ENCODE measurements around the gene ZMIZ2.
A peak's percentile ranks its signal among the peaks of the same experiment; 100 is the strongest.
"Not testable (repeated sequence)": the region's sequence is repeated elsewhere in the genome, so short reads cannot be mapped to it uniquely, and the experiment has no call there.

The ZMIZ2 gene

GRCh38 chr7:44720301-44720700, 28.3 kb upstream of the ZMIZ2 start:
- H3K4me3 ChIP-seq = no peak overlapping the region
- no peak overlapping the region for H3K9ac ChIP-seq
- H4K20me1 ChIP-seq = no peaks in the 10 kb centered on the region
- TF ChIP-seq Cebpa-rat (IDR thresholded peaks at IDR 0.05) = no peak
- H3K27ac ChIP-seq = no peak overlapping the region
- H3K4me2 ChIP-seq = no peak overlapping the region
- no peaks in the 10 kb centered on the region for H3K27me3 ChIP-seq
- no peaks in the 10 kb centered on the region for H3K4me1 ChIP-seq
- no peaks in the 10 kb centered on the region; a peak in 1 of 22 replicates for H3K36me3 ChIP-seq
- peaks cover 24 to 38% (median 30%) of the 10 kb centered on the region in 11 experiments for H3K9me3 ChIP-seq (replicated peaks in 1 of 11)

GRCh38 chr7:44724276-44724675, 24.4 kb upstream of the ZMIZ2 start:
- no peak overlapping the region for H3K9ac ChIP-seq
- no peak overlapping the region for H3K27ac ChIP-seq
- H3K4me1 ChIP-seq = peaks cover 0 to 16% (median 2%) of the 10 kb centered on the region in 10 experiments; a peak in 8 of 20 replicates
- no peak overlapping the region for H3K4me3 ChIP-seq
- no peaks in the 10 kb centered on the region for H3K27me3 ChIP-seq
- H4K20me1 ChIP-seq = no peaks in the 10 kb centered on the region
- no peaks in the 10 kb centered on the region; a peak in 1 of 22 replicates for H3K36me3 ChIP-seq
- TF ChIP-seq Cebpa-rat (IDR thresholded peaks at IDR 0.05) = no peak
- peaks cover 24 to 38% (median 30%) of the 10 kb centered on the region in 11 experiments for H3K9me3 ChIP-seq (replicated peaks in 1 of 11)
- H3K4me2 ChIP-seq = no peak overlapping the region

GRCh38 chr7:44726250-44726649, 22.4 kb upstream of the ZMIZ2 start:
- H3K27me3 ChIP-seq = not testable (repeated sequence)

GRCh38 chr7:44727158-44727936, 21.3 kb upstream of the ZMIZ2 start:
- Histone ChIP-seq H3K4me3 (no peak overlapping the region; a peak in 1 of 20 replicates), H3K9me3 (replicated peaks in 1 of 11) (peaks cover 0 to 9% (median 3%) of the 10 kb centered on the region in 11 experiments; a peak in 13 of 22 replicates), H3K9ac (peak overlapping the region in 2 of 11 experiments; percentile 23 to 54; a peak in 1 of 22 replicates), H4K20me1 (no peaks in the 10 kb centered on the region), H3K4me2 (peak overlapping the region in 5 of 11 experiments; percentile 8 to 78 (median 40); a peak in 8 of 22 replicates), H3K27me3 (no peaks in the 10 kb centered on the region), H3K4me1 (peaks cover 0 to 23% (median 9%) of the 10 kb centered on the region in 10 experiments; a peak in 13 of 20 replicates), H3K27ac (peak overlapping the region in 4 of 11 experiments; percentile 27 to 47 (median 33); a peak in 5 of 22 replicates), H3K36me3 (no peaks in the 10 kb centered on the region)
- no peak for TF ChIP-seq Cebpa-rat (IDR thresholded peaks at IDR 0.05)

More at GRCh38 chr7:44726250-44726649, 22.4 kb upstream of the ZMIZ2 start:
- not testable (repeated sequence) for H3K4me3 ChIP-seq, H4K20me1 ChIP-seq, H3K9ac ChIP-seq, H3K36me3 ChIP-seq, H3K27ac ChIP-seq, H3K4me2 ChIP-seq
- Histone ChIP-seq H3K9me3 (replicated peaks in 1 of 11) (peaks cover 5 to 20% (median 12%) of the 10 kb centered on the region in 11 experiments), H3K4me1 (peaks cover 0 to 23% (median 9%) of the 10 kb centered on the region in 10 experiments; a peak in 13 of 20 replicates)

DNA sequence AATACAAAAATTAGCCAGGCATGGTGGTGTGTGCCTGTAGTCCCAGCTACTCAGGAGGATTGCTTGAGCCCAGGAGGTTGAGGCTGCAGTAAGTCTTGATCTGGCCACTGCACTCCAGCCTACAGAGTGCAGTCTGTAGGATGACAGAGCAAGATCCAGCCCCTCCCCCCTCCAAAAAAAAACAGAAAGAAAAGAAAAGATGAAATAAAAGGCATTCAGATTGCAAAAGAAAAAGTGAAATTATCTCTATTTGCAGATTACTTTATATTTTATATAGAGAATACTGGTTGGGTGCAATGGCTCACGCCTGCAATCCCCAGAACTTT, 20.7 kb upstream of the ZMIZ2 start:
- no peak overlapping the region for H3K4me3 ChIP-seq
- H3K4me1 ChIP-seq = peaks cover 0 to 23% (median 9%) of the 10 kb centered on the region in 10 experiments; a peak in 13 of 20 replicates
- no peaks in the 10 kb centered on the region for H4K20me1 ChIP-seq
- H3K9me3 ChIP-seq (replicated peaks in 1 of 11) = peaks cover 0 to 4% (median 0%) of the 10 kb centered on the region in 11 experiments; a peak in 4 of 22 replicates
- no peaks in the 10 kb centered on the region for H3K36me3 ChIP-seq
- peak overlapping the region in 5 of 11 experiments; percentile 8 to 78 (median 40); a peak in 7 of 22 replicates for H3K4me2 ChIP-seq
- H3K27me3 ChIP-seq = no peaks in the 10 kb centered on the region
- H3K9ac ChIP-seq = no peak overlapping the region
- peak overlapping the region in 2 of 11 experiments; percentile 27 to 37; a peak in 2 of 22 replicates for H3K27ac ChIP-seq
- no peak for TF ChIP-seq Cebpa-rat (IDR thresholded peaks at IDR 0.05)

- H3K4me2 ChIP-seq = peak overlapping the region in 6 of 11 experiments; percentile 11 to 58 (median 34); a peak in 11 of 22 replicates
- H3K4me3 ChIP-seq = no peak overlapping the region
- H3K9ac ChIP-seq = no peak overlapping the region
- peaks cover 2 to 41% (median 11%) of the 10 kb centered on the region in 10 experiments; a peak in 16 of 20 replicates for H3K4me1 ChIP-seq
- no peaks in the 10 kb centered on the region for H3K9me3 ChIP-seq (replicated peaks in 1 of 11)
- H3K27me3 ChIP-seq = no peaks in the 10 kb centered on the region
- H3K36me3 ChIP-seq = no peaks in the 10 kb centered on the region
- no peaks in the 10 kb centered on the region for H4K20me1 ChIP-seq
- no peak for TF ChIP-seq Cebpa-rat (IDR thresholded peaks at IDR 0.05)
- H3K27ac ChIP-seq = 0 out of 22 replicates have a peak overlapping the region, but pooled peaks of 1 of the 11 experiments have one; percentile 1
These were observed 18.6 kb upstream of the ZMIZ2 start for GRCh38 chr7:44729949-44730590.

DNA sequence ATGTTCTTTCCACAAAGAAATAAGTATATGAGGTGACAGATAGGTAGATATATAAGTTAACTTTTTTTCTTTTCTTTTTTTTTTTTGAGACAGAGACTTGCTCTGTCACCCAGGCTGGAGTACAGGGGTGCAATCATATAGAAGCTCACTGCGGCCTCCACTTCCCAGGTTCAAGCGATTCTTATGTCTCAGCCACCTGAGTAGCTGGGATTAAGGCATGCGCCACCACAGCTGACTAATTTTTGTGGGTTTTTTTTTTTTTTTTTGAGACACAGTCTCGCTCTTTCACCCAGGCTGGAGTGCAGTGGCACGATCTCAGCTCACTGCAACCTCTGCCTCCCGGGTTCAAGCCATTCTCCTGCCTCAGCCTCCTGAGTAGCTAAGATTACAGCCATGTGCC, 15.7 kb upstream of the ZMIZ2 start:
- H3K4me2 ChIP-seq = peak overlapping the region in 2 of 11 experiments; percentile 53 to 75; a peak in 3 of 22 replicates
- H3K27ac ChIP-seq = not testable (repeated sequence)
- peaks cover 6 to 42% (median 16%) of the 10 kb centered on the region in 10 experiments; a peak in 16 of 20 replicates for H3K4me1 ChIP-seq

GRCh38 chr7:44733708-44734481, 14.8 kb upstream of the ZMIZ2 start:
- TF ChIP-seq Cebpa-rat (IDR thresholded peaks at IDR 0.05) = no peak
- Histone ChIP-seq H3K9ac (no peak overlapping the region), H3K27me3 (no peaks in the 10 kb centered on the region), H3K27ac (no peak overlapping the region; a peak in 1 of 22 replicates), H3K36me3 (no peaks in the 10 kb centered on the region), H4K20me1 (no peaks in the 10 kb centered on the region), H3K4me2 (peak overlapping the region in 3 of 11 experiments; percentile 26 to 75 (median 53); a peak in 5 of 22 replicates), H3K4me3 (no peak overlapping the region), H3K4me1 (peaks cover 6 to 49% (median 19%) of the 10 kb centered on the region in 10 experiments; a peak in 16 of 20 replicates), H3K9me3 (replicated peaks in 1 of 11) (no peaks in the 10 kb centered on the region)

More for the DNA sequence above, 15.7 kb upstream of the ZMIZ2 start:
- not testable (repeated sequence) for H3K27me3 ChIP-seq; H4K20me1 ChIP-seq; H3K4me3 ChIP-seq; H3K9me3 ChIP-seq (replicated peaks in 1 of 11); H3K9ac ChIP-seq; H3K36me3 ChIP-seq
